HepG2 (cell line): ENCODE data around the gene FFAR2. TPM values are rescaled to one million over a fixed set of nuclear protein-coding genes. Genes with fewer than 3 reads are reported as not detected.
A peak's percentile ranks its signal among the peaks of the same experiment; 100 is the strongest.

ENCODE experiments used
- ATF1 ChIP-seq: IDR thresholded peaks from 2 replicates; pipeline ENCODE4 v1.6.1; 2016; ENCODE audit warnings: mild to moderate bottlenecking, control low read depth
- BHLHE40 ChIP-seq: IDR thresholded peaks from 2 replicates; pipeline ENCODE4 v1.6.1; 2011; ENCODE audit warnings: low read length, improper control_type of control experiment
- GLI4 ChIP-seq: sonication (generic); formaldehyde crosslinking; IDR thresholded peaks from 2 replicates; pipeline ENCODE4 v1.5.1; 2020; ENCODE audit warnings: missing genetic modification reagents, mild to moderate bottlenecking, moderate library complexity, borderline replicate concordance
- HIVEP1 ChIP-seq: sonication (generic); formaldehyde crosslinking; IDR thresholded peaks from 2 replicates; pipeline ENCODE4 v1.4.0; 2020; ENCODE audit warnings: mild to moderate bottlenecking, missing genetic modification reagents
- HNF4A ChIP-seq: sonication (generic); formaldehyde crosslinking; IDR thresholded peaks from 2 replicates; pipeline ENCODE4 v1.4.0; 2020; ENCODE audit warnings: missing genetic modification reagents
- MAFG ChIP-seq: sonication (generic); formaldehyde crosslinking; IDR thresholded peaks from 2 replicates; pipeline ENCODE4 v1.5.1; 2020; ENCODE audit warnings: mild to moderate bottlenecking, missing genetic modification reagents
- MAZ ChIP-seq, 2 experiments: sonication (generic) in 1 of 2; formaldehyde crosslinking in 1 of 2; IDR thresholded peaks; 2 replicates each; pipeline versions ENCODE4 v1.5.0 to v1.6.1; 2012 to 2020; ENCODE audit warnings: low read depth in 2 of 2, mild to moderate bottlenecking in 2 of 2, borderline replicate concordance in 1 of 2, improper control_type of control experiment in 1 of 2, low read length in 1 of 2, missing genetic modification reagents in 1 of 2, moderate library complexity in 1 of 2
- PPARG ChIP-seq: conservative IDR thresholded peaks from 2 replicates; pipeline ENCODE4 v1.6.1; 2016; ENCODE audit warnings: missing biosample characterization, missing genetic modification reagents
- SIN3A ChIP-seq: IDR thresholded peaks from 2 replicates; pipeline ENCODE4 v1.6.1; 2011; ENCODE audit warnings: low read depth, mild to moderate bottlenecking, control low read depth, low read length, borderline replicate concordance
- ZFY ChIP-seq: sonication (generic); formaldehyde crosslinking; IDR thresholded peaks from 2 replicates; pipeline ENCODE4 v1.4.0; 2020; ENCODE audit warnings: missing genetic modification reagents
- ZNF333 ChIP-seq: sonication (generic); formaldehyde crosslinking; IDR thresholded peaks from 2 replicates; pipeline ENCODE4 v1.4.0; 2020; ENCODE audit warnings: mild to moderate bottlenecking, missing genetic modification reagents, borderline replicate concordance
- ZNF335 ChIP-seq: sonication (generic); formaldehyde crosslinking; IDR thresholded peaks from 2 replicates; pipeline ENCODE4 v1.4.0; 2020; ENCODE audit warnings: missing genetic modification reagents
- ZNF431 ChIP-seq: sonication (generic); formaldehyde crosslinking; IDR thresholded peaks from 2 replicates; pipeline ENCODE4 v1.9.0; 2022; ENCODE audit warnings: missing genetic modification reagents, low read depth, mild to moderate bottlenecking, borderline replicate concordance
- ZNF432 ChIP-seq: sonication (generic); formaldehyde crosslinking; IDR thresholded peaks from 2 replicates; pipeline ENCODE4 v1.5.0; 2020; ENCODE audit warnings: missing genetic modification reagents, mild to moderate bottlenecking, borderline replicate concordance
- ZNF569 ChIP-seq: sonication (generic); formaldehyde crosslinking; IDR thresholded peaks from 2 replicates; pipeline ENCODE4 v1.5.0; 2020; ENCODE audit warnings: mild to moderate bottlenecking, missing genetic modification reagents, moderate library complexity, borderline replicate concordance
- ZNF7 ChIP-seq: IDR thresholded peaks from 2 replicates; pipeline ENCODE4 v1.6.1; 2016; ENCODE audit warnings: missing biosample characterization, missing genetic modification reagents
- ZSCAN22 ChIP-seq: sonication (generic); formaldehyde crosslinking; IDR thresholded peaks from 2 replicates; pipeline ENCODE4 v1.4.0; 2020; ENCODE audit warnings: mild to moderate bottlenecking, missing genetic modification reagents
- ZSCAN29 ChIP-seq: sonication (generic); formaldehyde crosslinking; conservative IDR thresholded peaks from 2 replicates; pipeline ENCODE4 v1.4.0; 2020; ENCODE audit warnings: mild to moderate bottlenecking, missing genetic modification reagents
- polyA plus RNA-seq, 8 experiments: library from polyadenylated mRNA; depleted of rRNA in 3 of 8; stranded (reverse) in 7 of 8; unstranded in 1 of 8; fragments of >200 nt; fragmentation: Illumina TruSeq in 4 of 8; extraction: Trizol in 4 of 8; gene quantifications; 2 replicates each; pipeline versions ENCODE4 v1.2.1 to v1.2.3, GENCODE V29; 2011 to 2016; ENCODE audit warnings: low read depth in 4 of 8, missing spikeins in 1 of 8, mixed read lengths in 1 of 8; ENCODE audit not compliant: insufficient read depth in 1 of 8
- total RNA-seq, 5 experiments: library from RNA; depleted of rRNA; stranded (reverse); fragments of >200 nt; fragmentation: Illumina TruSeq; extraction: Trizol; gene quantifications; 2 replicates each; pipeline ENCODE4 v1.2.3, GENCODE V29; 2016; ENCODE audit warnings: low read depth in 1 of 5
- TF ChIP-seq, protein P1 (sequence below): sonication (generic); IDR thresholded peaks from 2 replicates; pipeline ENCODE4 v1.6.1; 2016; ENCODE audit warnings: low read depth, borderline replicate concordance
- TF ChIP-seq, protein P2 (sequence below): sonication (generic); formaldehyde crosslinking; IDR thresholded peaks from 2 replicates; pipeline ENCODE4 v1.4.0; 2020; ENCODE audit warnings: mild to moderate bottlenecking, missing genetic modification reagents
- TF ChIP-seq, protein P3 (sequence below): sonication (generic); formaldehyde crosslinking; IDR thresholded peaks from 2 replicates; pipeline ENCODE4 v1.4.0; 2020; ENCODE audit warnings: missing genetic modification reagents
- TF ChIP-seq, protein P4 (sequence below): sonication (generic); formaldehyde crosslinking; IDR thresholded peaks from 2 replicates; pipeline ENCODE4 v1.8.0; 2022; ENCODE audit warnings: low read depth, missing genetic modification reagents

Gene FFAR2
- total and polyA plus RNA-seq, 2 of the 13 experiments (the other 11 are each of a cell fraction or from before 2014, with no cell fraction given) = 0.12 TPM; not detected in 1

DNA sequence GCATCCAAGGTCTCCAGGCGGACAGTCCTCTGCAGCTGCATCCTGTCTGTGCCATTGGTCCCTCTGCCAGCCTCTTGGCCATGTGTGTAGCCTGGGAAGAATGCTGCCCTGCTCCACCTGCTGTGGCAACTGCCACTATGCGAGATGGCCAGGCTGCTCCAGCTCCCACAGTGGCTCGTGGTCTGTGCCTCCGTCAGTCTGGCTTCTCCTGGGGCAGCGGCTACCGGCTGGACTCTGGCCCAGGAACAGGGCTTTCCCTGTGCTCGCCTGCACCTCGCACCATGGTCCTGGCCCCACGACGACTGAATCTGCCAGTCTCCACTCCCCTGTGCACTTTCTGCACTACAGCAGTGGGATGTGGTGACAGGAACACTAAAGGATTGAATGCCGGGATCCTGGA lies 26.7 kb upstream of the FFAR2 start (continued):
- TF ChIP-seq ZSCAN22 (CRISPR knock-in tag) = peak; percentile 85; the same call in 1 of the 2 replicates
- TF ChIP-seq, protein P1, sequence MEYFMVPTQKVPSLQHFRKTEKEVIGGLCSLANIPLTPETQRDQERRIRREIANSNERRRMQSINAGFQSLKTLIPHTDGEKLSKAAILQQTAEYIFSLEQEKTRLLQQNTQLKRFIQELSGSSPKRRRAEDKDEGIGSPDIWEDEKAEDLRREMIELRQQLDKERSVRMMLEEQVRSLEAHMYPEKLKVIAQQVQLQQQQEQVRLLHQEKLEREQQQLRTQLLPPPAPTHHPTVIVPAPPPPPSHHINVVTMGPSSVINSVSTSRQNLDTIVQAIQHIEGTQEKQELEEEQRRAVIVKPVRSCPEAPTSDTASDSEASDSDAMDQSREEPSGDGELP = no peak
- no peak for TF ChIP-seq MAZ (IDR thresholded peaks at IDR 0.05; ENCODE audit: borderline replicate concordance, low read depth, low read length)
- TF ChIP-seq MAZ (CRISPR knock-in tag; IDR thresholded peaks at IDR 0.05; ENCODE audit: low read depth) = no peak
- no peak for TF ChIP-seq PPARG (CRISPR knock-in tag)
- no peak for TF ChIP-seq ZFY (CRISPR knock-in tag)
- no peak for TF ChIP-seq SIN3A
- TF ChIP-seq, protein P2, sequence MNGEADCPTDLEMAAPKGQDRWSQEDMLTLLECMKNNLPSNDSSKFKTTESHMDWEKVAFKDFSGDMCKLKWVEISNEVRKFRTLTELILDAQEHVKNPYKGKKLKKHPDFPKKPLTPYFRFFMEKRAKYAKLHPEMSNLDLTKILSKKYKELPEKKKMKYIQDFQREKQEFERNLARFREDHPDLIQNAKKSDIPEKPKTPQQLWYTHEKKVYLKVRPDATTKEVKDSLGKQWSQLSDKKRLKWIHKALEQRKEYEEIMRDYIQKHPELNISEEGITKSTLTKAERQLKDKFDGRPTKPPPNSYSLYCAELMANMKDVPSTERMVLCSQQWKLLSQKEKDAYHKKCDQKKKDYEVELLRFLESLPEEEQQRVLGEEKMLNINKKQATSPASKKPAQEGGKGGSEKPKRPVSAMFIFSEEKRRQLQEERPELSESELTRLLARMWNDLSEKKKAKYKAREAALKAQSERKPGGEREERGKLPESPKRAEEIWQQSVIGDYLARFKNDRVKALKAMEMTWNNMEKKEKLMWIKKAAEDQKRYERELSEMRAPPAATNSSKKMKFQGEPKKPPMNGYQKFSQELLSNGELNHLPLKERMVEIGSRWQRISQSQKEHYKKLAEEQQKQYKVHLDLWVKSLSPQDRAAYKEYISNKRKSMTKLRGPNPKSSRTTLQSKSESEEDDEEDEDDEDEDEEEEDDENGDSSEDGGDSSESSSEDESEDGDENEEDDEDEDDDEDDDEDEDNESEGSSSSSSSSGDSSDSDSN (CRISPR knock-in tag) = peak; percentile 72
- no peak for TF ChIP-seq ZNF333 (CRISPR knock-in tag)
- TF ChIP-seq, protein P3, sequence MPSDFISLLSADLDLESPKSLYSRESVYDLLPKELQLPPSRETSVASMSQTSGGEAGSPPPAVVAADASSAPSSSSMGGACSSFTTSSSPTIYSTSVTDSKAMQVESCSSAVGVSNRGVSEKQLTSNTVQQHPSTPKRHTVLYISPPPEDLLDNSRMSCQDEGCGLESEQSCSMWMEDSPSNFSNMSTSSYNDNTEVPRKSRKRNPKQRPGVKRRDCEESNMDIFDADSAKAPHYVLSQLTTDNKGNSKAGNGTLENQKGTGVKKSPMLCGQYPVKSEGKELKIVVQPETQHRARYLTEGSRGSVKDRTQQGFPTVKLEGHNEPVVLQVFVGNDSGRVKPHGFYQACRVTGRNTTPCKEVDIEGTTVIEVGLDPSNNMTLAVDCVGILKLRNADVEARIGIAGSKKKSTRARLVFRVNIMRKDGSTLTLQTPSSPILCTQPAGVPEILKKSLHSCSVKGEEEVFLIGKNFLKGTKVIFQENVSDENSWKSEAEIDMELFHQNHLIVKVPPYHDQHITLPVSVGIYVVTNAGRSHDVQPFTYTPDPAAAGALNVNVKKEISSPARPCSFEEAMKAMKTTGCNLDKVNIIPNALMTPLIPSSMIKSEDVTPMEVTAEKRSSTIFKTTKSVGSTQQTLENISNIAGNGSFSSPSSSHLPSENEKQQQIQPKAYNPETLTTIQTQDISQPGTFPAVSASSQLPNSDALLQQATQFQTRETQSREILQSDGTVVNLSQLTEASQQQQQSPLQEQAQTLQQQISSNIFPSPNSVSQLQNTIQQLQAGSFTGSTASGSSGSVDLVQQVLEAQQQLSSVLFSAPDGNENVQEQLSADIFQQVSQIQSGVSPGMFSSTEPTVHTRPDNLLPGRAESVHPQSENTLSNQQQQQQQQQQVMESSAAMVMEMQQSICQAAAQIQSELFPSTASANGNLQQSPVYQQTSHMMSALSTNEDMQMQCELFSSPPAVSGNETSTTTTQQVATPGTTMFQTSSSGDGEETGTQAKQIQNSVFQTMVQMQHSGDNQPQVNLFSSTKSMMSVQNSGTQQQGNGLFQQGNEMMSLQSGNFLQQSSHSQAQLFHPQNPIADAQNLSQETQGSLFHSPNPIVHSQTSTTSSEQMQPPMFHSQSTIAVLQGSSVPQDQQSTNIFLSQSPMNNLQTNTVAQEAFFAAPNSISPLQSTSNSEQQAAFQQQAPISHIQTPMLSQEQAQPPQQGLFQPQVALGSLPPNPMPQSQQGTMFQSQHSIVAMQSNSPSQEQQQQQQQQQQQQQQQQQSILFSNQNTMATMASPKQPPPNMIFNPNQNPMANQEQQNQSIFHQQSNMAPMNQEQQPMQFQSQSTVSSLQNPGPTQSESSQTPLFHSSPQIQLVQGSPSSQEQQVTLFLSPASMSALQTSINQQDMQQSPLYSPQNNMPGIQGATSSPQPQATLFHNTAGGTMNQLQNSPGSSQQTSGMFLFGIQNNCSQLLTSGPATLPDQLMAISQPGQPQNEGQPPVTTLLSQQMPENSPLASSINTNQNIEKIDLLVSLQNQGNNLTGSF (CRISPR knock-in tag) = no peak
- no peak for TF ChIP-seq ZSCAN29 (CRISPR knock-in tag)
- no peak for TF ChIP-seq ZNF569
- TF ChIP-seq, protein P4, sequence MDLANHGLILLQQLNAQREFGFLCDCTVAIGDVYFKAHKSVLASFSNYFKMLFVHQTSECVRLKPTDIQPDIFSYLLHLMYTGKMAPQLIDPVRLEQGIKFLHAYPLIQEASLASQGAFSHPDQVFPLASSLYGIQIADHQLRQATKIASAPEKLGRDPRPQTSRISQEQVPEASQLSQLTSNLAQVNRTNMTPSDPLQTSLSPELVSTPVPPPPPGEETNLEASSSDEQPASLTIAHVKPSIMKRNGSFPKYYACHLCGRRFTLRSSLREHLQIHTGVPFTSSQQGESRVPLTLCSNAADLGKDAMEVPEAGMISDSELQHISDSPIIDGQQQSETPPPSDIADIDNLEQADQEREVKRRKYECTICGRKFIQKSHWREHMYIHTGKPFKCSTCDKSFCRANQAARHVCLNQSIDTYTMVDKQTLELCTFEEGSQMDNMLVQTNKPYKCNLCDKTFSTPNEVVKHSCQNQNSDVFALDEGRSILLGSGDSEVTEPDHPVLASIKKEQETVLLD (CRISPR knock-in tag) = no peak
- no peak for TF ChIP-seq MAFG (CRISPR knock-in tag)
- TF ChIP-seq ATF1 (CRISPR knock-in tag) = no peak
- TF ChIP-seq HNF4A = peak; percentile 59
- no peak for TF ChIP-seq HIVEP1 (CRISPR knock-in tag)
- TF ChIP-seq ZNF432 (CRISPR knock-in tag) = no peak
- no peak for TF ChIP-seq BHLHE40
- no peak for TF ChIP-seq ZNF431 (CRISPR knock-in tag)
- no peak for TF ChIP-seq ZNF7 (CRISPR knock-in tag)
- TF ChIP-seq GLI4 (CRISPR knock-in tag) = no peak
- no peak for TF ChIP-seq ZNF335 (CRISPR knock-in tag)
